ENCODE results near the gene MAP2K1. TPM values are rescaled to one million over a fixed set of nuclear protein-coding genes. Genes with fewer than 3 reads are reported as not detected.

Gene MAP2K1
- total and polyA plus RNA-seq, 4 donors: 14.3 to 30.2 (median 24.4) TPM

DNA sequence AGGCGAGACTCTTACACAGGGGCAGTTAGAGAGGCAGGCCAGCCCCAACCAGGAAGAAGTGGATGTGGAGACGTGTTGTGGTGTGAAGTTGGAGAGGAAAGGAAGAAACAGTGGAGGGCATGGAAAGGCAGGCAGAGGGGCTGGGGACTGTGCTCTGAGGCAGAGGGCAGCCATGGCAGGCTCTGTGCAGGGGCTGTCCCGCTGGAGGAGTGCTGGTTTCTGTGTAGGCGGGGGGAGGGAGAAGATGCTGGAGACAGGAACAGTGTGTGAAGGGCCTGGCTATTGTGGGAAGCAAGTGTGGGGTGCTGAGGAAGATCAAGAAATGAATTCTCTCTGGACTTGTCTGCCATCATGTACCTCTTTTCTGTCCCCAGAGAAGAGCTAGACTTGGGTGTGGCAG lies 89.8 kb downstream of the MAP2K1 start:
- Histone ChIP-seq H3K36me3 (ENCODE audit: control insufficient read depth in 4 of 4, insufficient read depth in 3 of 4, low read depth in 1 of 4, low read length in 3 of 4) (peaks cover 0 to 1% (median 0%) of the 10 kb centered on the region in 4 donors), H3K4me1 (ENCODE audit: control insufficient read depth in 4 of 4, insufficient read depth in 4 of 4, low read length in 3 of 4) (peaks cover 0 to 4% (median 3%) of the 10 kb centered on the region in 4 donors), H3K9me3 (ENCODE audit: control insufficient read depth in 4 of 4, low read length in 3 of 4) (no peaks in the 10 kb centered on the region), H3K4me3 (ENCODE audit: low read depth in 1 of 3, low read length in 3 of 3) (no peak overlapping the region), H3K27me3 (ENCODE audit: control insufficient read depth in 4 of 4, insufficient read depth in 4 of 4, low read length in 3 of 4) (no peaks in the 10 kb centered on the region), H3K27ac (ENCODE audit: low read depth in 1 of 2, low read length in 2 of 2) (no peak overlapping the region), H3K9ac (ENCODE audit: low read depth in 1 of 2, low read length in 2 of 2) (no peak overlapping the region)
- WGBS: 96% methylated on average over 4 of the region's 4 CpGs
- TF ChIP-seq SP1 (IDR thresholded peaks at IDR 0.05) (no peak), EGR1 (IDR thresholded peaks at IDR 0.05; ENCODE audit: low read depth in 2 of 2) (no peak), RAD21 (IDR thresholded peaks at IDR 0.05) (no peak), RXRA (IDR thresholded peaks at IDR 0.05) (no peak), FOXA2 (IDR thresholded peaks at IDR 0.05) (no peak), NR2F2 (IDR thresholded peaks at IDR 0.05) (no peak), HNF4A (conservative IDR thresholded peaks at IDR 0.05) (no peak), JUND (IDR thresholded peaks at IDR 0.05) (no peak), GABPA (IDR thresholded peaks at IDR 0.05 in 1 of 2, conservative IDR thresholded peaks at IDR 0.05 in 1 of 2) (no peak), TAF1 (conservative IDR thresholded peaks at IDR 0.05) (no peak)
- TF ChIP-seq, protein P1, sequence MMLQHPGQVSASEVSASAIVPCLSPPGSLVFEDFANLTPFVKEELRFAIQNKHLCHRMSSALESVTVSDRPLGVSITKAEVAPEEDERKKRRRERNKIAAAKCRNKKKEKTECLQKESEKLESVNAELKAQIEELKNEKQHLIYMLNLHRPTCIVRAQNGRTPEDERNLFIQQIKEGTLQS (IDR thresholded peaks at IDR 0.05): no peak
- TF ChIP-seq, protein P2, sequence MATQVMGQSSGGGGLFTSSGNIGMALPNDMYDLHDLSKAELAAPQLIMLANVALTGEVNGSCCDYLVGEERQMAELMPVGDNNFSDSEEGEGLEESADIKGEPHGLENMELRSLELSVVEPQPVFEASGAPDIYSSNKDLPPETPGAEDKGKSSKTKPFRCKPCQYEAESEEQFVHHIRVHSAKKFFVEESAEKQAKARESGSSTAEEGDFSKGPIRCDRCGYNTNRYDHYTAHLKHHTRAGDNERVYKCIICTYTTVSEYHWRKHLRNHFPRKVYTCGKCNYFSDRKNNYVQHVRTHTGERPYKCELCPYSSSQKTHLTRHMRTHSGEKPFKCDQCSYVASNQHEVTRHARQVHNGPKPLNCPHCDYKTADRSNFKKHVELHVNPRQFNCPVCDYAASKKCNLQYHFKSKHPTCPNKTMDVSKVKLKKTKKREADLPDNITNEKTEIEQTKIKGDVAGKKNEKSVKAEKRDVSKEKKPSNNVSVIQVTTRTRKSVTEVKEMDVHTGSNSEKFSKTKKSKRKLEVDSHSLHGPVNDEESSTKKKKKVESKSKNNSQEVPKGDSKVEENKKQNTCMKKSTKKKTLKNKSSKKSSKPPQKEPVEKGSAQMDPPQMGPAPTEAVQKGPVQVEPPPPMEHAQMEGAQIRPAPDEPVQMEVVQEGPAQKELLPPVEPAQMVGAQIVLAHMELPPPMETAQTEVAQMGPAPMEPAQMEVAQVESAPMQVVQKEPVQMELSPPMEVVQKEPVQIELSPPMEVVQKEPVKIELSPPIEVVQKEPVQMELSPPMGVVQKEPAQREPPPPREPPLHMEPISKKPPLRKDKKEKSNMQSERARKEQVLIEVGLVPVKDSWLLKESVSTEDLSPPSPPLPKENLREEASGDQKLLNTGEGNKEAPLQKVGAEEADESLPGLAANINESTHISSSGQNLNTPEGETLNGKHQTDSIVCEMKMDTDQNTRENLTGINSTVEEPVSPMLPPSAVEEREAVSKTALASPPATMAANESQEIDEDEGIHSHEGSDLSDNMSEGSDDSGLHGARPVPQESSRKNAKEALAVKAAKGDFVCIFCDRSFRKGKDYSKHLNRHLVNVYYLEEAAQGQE (IDR thresholded peaks at IDR 0.05): no peak
- TF ChIP-seq, protein P3, sequence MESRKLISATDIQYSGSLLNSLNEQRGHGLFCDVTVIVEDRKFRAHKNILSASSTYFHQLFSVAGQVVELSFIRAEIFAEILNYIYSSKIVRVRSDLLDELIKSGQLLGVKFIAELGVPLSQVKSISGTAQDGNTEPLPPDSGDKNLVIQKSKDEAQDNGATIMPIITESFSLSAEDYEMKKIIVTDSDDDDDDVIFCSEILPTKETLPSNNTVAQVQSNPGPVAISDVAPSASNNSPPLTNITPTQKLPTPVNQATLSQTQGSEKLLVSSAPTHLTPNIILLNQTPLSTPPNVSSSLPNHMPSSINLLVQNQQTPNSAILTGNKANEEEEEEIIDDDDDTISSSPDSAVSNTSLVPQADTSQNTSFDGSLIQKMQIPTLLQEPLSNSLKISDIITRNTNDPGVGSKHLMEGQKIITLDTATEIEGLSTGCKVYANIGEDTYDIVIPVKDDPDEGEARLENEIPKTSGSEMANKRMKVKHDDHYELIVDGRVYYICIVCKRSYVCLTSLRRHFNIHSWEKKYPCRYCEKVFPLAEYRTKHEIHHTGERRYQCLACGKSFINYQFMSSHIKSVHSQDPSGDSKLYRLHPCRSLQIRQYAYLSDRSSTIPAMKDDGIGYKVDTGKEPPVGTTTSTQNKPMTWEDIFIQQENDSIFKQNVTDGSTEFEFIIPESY (IDR thresholded peaks at IDR 0.05): no peak
- TF ChIP-seq, protein P4, sequence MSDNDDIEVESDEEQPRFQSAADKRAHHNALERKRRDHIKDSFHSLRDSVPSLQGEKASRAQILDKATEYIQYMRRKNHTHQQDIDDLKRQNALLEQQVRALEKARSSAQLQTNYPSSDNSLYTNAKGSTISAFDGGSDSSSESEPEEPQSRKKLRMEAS (IDR thresholded peaks at IDR 0.05): no peak
- DNase-seq (ENCODE audit: low spot score): no peak

DNA sequence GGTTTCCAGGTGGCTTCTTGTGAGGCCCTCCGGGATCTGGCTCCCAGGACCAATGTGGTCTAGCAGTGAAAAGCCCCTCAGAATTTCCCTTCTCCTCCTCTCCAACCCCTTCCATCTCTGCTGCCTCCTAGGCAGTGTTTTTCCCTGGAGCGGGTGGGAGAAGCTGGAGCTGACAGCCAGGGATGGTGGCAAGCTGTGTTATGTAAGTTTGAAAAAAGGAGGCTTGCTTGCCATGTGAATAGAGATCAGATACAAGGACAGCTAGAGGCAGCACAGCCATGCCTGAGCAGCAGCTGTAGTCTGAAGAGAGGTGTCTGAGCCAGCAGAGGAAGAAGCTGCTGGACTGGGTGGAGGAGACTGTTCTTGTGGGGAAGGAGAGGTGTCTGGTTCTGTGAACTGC lies 90.3 kb downstream of the MAP2K1 start:
- Histone ChIP-seq H3K36me3 (ENCODE audit: control insufficient read depth in 4 of 4, insufficient read depth in 3 of 4, low read depth in 1 of 4, low read length in 3 of 4) (peaks cover 0 to 4% (median 2%) of the 10 kb centered on the region in 4 donors), H3K4me3 (ENCODE audit: low read depth in 1 of 3, low read length in 3 of 3) (no peak overlapping the region)
- TF ChIP-seq JUND (IDR thresholded peaks at IDR 0.05) (no peak), HNF4G (IDR thresholded peaks at IDR 0.05) (no peak), RAD21 (IDR thresholded peaks at IDR 0.05) (no peak), GABPA (IDR thresholded peaks at IDR 0.05 in 1 of 2, conservative IDR thresholded peaks at IDR 0.05 in 1 of 2) (no peak), FOXA1 (IDR thresholded peaks at IDR 0.05) (no peak), RXRA (IDR thresholded peaks at IDR 0.05) (no peak), YY1 (IDR thresholded peaks at IDR 0.05) (no peak)
- TF ChIP-seq, protein P2 (IDR thresholded peaks at IDR 0.05): no peak
- TF ChIP-seq, protein P5, sequence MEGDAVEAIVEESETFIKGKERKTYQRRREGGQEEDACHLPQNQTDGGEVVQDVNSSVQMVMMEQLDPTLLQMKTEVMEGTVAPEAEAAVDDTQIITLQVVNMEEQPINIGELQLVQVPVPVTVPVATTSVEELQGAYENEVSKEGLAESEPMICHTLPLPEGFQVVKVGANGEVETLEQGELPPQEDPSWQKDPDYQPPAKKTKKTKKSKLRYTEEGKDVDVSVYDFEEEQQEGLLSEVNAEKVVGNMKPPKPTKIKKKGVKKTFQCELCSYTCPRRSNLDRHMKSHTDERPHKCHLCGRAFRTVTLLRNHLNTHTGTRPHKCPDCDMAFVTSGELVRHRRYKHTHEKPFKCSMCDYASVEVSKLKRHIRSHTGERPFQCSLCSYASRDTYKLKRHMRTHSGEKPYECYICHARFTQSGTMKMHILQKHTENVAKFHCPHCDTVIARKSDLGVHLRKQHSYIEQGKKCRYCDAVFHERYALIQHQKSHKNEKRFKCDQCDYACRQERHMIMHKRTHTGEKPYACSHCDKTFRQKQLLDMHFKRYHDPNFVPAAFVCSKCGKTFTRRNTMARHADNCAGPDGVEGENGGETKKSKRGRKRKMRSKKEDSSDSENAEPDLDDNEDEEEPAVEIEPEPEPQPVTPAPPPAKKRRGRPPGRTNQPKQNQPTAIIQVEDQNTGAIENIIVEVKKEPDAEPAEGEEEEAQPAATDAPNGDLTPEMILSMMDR (IDR thresholded peaks at IDR 0.05; ENCODE audit: low read depth, low read length, missing input control): no peak
- TF ChIP-seq, protein P4 (IDR thresholded peaks at IDR 0.05): no peak
- TF ChIP-seq, protein P1 (IDR thresholded peaks at IDR 0.05): no peak

More for the DNA sequence above, 90.3 kb downstream of the MAP2K1 start:
- H3K27me3 ChIP-seq (ENCODE audit: control insufficient read depth in 4 of 4, insufficient read depth in 4 of 4, low read length in 3 of 4): no peaks in the 10 kb centered on the region
- no peak overlapping the region for H3K27ac ChIP-seq (ENCODE audit: low read depth in 1 of 2, low read length in 2 of 2)
- H3K9ac ChIP-seq (ENCODE audit: low read depth in 1 of 2, low read length in 2 of 2): no peak overlapping the region
- WGBS: 100% methylated on average over 2 of the region's 2 CpGs
- no peaks in the 10 kb centered on the region for H3K9me3 ChIP-seq (ENCODE audit: control insufficient read depth in 4 of 4, low read length in 3 of 4)
- no peak for DNase-seq (ENCODE audit: low spot score)
- peaks cover 1 to 9% (median 5%) of the 10 kb centered on the region in 4 donors for H3K4me1 ChIP-seq (ENCODE audit: control insufficient read depth in 4 of 4, insufficient read depth in 4 of 4, low read length in 3 of 4)

All from liver (tissue), 9 donors.